HEK293 (cell line): ENCODE results near the gene MRPL18.

ENCODE experiments used
- HOXC10 ChIP-seq: sonication (generic); formaldehyde crosslinking; IDR thresholded peaks from 2 replicates; pipeline ENCODE4 v1.8.1; 2023; ENCODE audit warnings: mild to moderate bottlenecking, missing genetic modification reagents
- KLF1 ChIP-seq: fragments of 450-650 bp; formaldehyde crosslinking; IDR thresholded peaks from 2 replicates; pipeline ENCODE4 v1.5.1; 2016; ENCODE audit warnings: missing biosample characterization, missing genetic modification characterization
- SP3 ChIP-seq: fragments of 450-650 bp; formaldehyde crosslinking; IDR thresholded peaks from 2 replicates; pipeline ENCODE4 v1.5.1; 2016; ENCODE audit warnings: missing biosample characterization, missing genetic modification characterization
- ZBTB7A ChIP-seq: fragments of 450-650 bp; formaldehyde crosslinking; IDR thresholded peaks from 2 replicates; pipeline ENCODE4 v1.5.1; 2016; ENCODE audit warnings: low read depth, missing biosample characterization, missing genetic modification characterization
- ZNF274 ChIP-seq, 2 experiments: fragments of 200-500 bp in 1 of 2; fragments of 450-650 bp in 1 of 2; sonication (Bioruptor generic) in 1 of 2; formaldehyde crosslinking in 1 of 2; IDR thresholded peaks; 2 replicates each; pipeline versions ENCODE4 v1.5.1 to v1.6.1; 2014 to 2016; ENCODE audit warnings: borderline replicate concordance in 1 of 2, inconsistent platforms in 1 of 2, low read length in 1 of 2, missing biosample characterization in 1 of 2, missing genetic modification characterization in 1 of 2
- ZNF292 ChIP-seq: fragments of 450-650 bp; formaldehyde crosslinking; IDR thresholded peaks from 2 replicates; pipeline ENCODE4 v1.5.1; 2016; ENCODE audit warnings: low read depth, missing biosample characterization, missing genetic modification characterization, borderline replicate concordance
- ZNF324 ChIP-seq: fragments of 450-650 bp; formaldehyde crosslinking; IDR thresholded peaks from 2 replicates; pipeline ENCODE4 v1.5.1; 2016; ENCODE audit warnings: missing biosample characterization, missing genetic modification characterization
- ZNF366 ChIP-seq: fragments of 450-650 bp; formaldehyde crosslinking; conservative IDR thresholded peaks from 2 replicates; pipeline ENCODE4 v1.5.1; 2016; ENCODE audit warnings: missing biosample characterization, missing genetic modification characterization
- ZNF658 ChIP-seq: fragments of 450-650 bp; formaldehyde crosslinking; IDR thresholded peaks from 2 replicates; pipeline ENCODE4; 2016; ENCODE audit warnings: missing biosample characterization, missing genetic modification characterization
- TF ChIP-seq, protein P1 (sequence below): fragments of 450-650 bp; formaldehyde crosslinking; conservative IDR thresholded peaks from 2 replicates; pipeline ENCODE4 v1.5.1; 2016; ENCODE audit warnings: low read depth, missing biosample characterization, missing genetic modification characterization
- TF ChIP-seq, protein P2 (sequence below): fragments of 450-650 bp; formaldehyde crosslinking; IDR thresholded peaks from 2 replicates; pipeline ENCODE4 v1.5.1; 2016; ENCODE audit warnings: missing biosample characterization, missing genetic modification characterization
- TF ChIP-seq, protein P3 (sequence below): fragments of 450-650 bp; formaldehyde crosslinking; IDR thresholded peaks from 2 replicates; pipeline ENCODE4 v1.5.1; 2016; ENCODE audit warnings: missing biosample characterization, missing genetic modification characterization

DNA sequence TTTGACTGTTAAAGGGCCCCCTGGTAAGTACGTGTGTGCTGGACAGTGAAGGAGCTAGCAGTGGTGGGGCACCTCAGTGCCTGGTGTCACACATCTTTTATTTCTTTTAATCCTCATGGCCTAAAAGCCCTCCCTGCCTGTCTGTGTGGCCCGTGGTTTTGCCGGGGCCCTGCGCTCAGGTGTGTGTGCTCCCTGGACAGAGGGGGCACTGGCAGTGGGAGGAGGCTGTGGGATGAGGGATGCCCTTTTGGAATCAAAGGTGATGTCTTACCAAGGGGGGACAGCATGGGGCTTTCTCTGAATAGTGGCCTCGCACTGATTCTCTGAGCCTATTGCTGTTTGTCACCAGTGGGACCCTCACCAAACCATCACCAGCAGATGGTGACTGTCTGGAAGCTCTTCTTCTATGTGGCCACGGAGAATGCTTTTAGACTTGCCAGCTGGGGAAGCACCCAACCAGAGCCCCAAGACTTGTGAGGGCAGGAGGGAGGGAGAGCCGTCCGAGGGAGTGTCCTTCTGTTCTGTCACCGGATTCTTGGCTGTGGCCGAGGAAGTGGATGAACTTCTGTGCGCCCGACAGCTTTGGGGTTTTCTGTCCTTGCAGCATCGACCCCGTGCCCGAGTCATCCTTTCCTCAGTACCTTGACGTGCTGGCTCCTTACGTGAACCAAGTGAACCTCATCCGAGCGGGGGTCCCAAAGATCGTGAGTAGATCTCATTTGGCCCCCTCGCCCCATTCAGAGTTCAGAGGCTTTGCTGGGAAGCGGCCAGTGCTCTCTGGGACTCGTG, 27.9 kb downstream of the MRPL18 start:
- TF ChIP-seq, protein P1, sequence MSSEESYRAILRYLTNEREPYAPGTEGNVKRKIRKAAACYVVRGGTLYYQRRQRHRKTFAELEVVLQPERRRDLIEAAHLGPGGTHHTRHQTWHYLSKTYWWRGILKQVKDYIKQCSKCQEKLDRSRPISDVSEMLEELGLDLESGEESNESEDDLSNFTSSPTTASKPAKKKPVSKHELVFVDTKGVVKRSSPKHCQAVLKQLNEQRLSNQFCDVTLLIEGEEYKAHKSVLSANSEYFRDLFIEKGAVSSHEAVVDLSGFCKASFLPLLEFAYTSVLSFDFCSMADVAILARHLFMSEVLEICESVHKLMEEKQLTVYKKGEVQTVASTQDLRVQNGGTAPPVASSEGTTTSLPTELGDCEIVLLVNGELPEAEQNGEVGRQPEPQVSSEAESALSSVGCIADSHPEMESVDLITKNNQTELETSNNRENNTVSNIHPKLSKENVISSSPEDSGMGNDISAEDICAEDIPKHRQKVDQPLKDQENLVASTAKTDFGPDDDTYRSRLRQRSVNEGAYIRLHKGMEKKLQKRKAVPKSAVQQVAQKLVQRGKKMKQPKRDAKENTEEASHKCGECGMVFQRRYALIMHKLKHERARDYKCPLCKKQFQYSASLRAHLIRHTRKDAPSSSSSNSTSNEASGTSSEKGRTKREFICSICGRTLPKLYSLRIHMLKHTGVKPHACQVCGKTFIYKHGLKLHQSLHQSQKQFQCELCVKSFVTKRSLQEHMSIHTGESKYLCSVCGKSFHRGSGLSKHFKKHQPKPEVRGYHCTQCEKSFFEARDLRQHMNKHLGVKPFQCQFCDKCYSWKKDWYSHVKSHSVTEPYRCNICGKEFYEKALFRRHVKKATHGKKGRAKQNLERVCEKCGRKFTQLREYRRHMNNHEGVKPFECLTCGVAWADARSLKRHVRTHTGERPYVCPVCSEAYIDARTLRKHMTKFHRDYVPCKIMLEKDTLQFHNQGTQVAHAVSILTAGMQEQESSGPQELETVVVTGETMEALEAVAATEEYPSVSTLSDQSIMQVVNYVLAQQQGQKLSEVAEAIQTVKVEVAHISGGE (tag by site-specific recombination), result no peak
- no peak for TF ChIP-seq ZNF292 (tag by site-specific recombination)
- no peak for TF ChIP-seq ZNF366
- no peak for TF ChIP-seq KLF1
- TF ChIP-seq, protein P2, sequence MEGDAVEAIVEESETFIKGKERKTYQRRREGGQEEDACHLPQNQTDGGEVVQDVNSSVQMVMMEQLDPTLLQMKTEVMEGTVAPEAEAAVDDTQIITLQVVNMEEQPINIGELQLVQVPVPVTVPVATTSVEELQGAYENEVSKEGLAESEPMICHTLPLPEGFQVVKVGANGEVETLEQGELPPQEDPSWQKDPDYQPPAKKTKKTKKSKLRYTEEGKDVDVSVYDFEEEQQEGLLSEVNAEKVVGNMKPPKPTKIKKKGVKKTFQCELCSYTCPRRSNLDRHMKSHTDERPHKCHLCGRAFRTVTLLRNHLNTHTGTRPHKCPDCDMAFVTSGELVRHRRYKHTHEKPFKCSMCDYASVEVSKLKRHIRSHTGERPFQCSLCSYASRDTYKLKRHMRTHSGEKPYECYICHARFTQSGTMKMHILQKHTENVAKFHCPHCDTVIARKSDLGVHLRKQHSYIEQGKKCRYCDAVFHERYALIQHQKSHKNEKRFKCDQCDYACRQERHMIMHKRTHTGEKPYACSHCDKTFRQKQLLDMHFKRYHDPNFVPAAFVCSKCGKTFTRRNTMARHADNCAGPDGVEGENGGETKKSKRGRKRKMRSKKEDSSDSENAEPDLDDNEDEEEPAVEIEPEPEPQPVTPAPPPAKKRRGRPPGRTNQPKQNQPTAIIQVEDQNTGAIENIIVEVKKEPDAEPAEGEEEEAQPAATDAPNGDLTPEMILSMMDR (tag by site-specific recombination), result no peak
- no peak for TF ChIP-seq HOXC10
- no peak for TF ChIP-seq SP3 (tag by site-specific recombination)
- TF ChIP-seq ZNF324 (tag by site-specific recombination), result no peak
- no peak for TF ChIP-seq ZNF274 (IDR thresholded peaks at IDR 0.05; ENCODE audit: low read length)
- TF ChIP-seq ZNF274 (tag by site-specific recombination; IDR thresholded peaks at IDR 0.05; ENCODE audit: borderline replicate concordance), result no peak
- TF ChIP-seq, protein P3, sequence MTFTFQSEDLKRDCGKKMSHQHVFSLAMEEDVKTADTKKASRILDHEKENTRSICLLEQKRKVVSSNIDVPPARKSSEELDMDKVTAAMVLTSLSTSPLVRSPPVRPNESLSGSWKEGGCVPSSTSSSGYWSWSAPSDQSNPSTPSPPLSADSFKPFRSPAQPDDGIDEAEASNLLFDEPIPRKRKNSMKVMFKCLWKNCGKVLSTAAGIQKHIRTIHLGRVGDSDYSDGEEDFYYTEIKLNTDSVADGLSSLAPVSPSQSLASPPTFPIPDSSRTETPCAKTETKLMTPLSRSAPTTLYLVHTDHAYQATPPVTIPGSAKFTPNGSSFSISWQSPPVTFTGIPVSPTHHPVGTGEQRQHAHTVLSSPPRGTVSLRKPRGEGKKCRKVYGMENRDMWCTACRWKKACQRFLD (tag by site-specific recombination), result no peak
- TF ChIP-seq ZNF658 (tag by site-specific recombination), result no peak
- TF ChIP-seq ZBTB7A, result no peak
